Heart left ventricle (tissue), 16 donors: ENCODE results near the gene ZNF790. TPM values are rescaled to one million over a fixed set of nuclear protein-coding genes. Genes with fewer than 3 reads are reported as not detected.

ENCODE experiments used
- ATAC-seq, 4 donors: fragments of 200-7000 bp; cut with Tn5 transposase; one replicate each; pipeline ENCODE4 v1.9.1; 2020 to 2022; ENCODE audit warnings: moderate library complexity in 4 of 4, mild to moderate bottlenecking in 3 of 4, moderate number of reproducible peaks in 1 of 4
- DNase-seq, 5 donors: peaks; one replicate each; pipeline ENCODE4 v3.0.0-alpha.2; 2020
- H3K27ac ChIP-seq, 12 donors: fragments of 200-600 bp; sonication (generic) in 4 of 12; one replicate each; pipeline versions ENCODE4 v1.5.0 to v1.8.0; 2016 to 2022; ENCODE audit warnings: mild to moderate bottlenecking in 2 of 12
- H3K27me3 ChIP-seq, 9 donors: fragments of 200-600 bp; sonication (generic) in 2 of 9; one replicate each; pipeline versions ENCODE4 v1.5.1 to v1.8.0; 2016 to 2022; ENCODE audit warnings: mild to moderate bottlenecking in 3 of 9
- H3K36me3 ChIP-seq, 9 donors: fragments of 200-600 bp; sonication (generic) in 2 of 9; one replicate each; pipeline versions ENCODE4 v1.5.0 to v1.8.0; 2018 to 2022; ENCODE audit warnings: mild to moderate bottlenecking in 2 of 9
- H3K4me1 ChIP-seq, 12 donors: fragments of 200-600 bp; sonication (generic) in 4 of 12; one replicate each; pipeline versions ENCODE4 v1.5.0 to v1.8.0; 2016 to 2022; ENCODE audit warnings: mild to moderate bottlenecking in 3 of 12
- H3K4me3 ChIP-seq, 12 donors: fragments of 200-600 bp; sonication (generic) in 4 of 12; one replicate each; pipeline versions ENCODE4 v1.5.0 to v1.8.0; 2017 to 2022; ENCODE audit warnings: mild to moderate bottlenecking in 9 of 12, moderate library complexity in 4 of 12
- H3K9me3 ChIP-seq, 12 donors: fragments of 200-600 bp; sonication (generic) in 4 of 12; one replicate each; pipeline versions ENCODE4 v1.5.0 to v1.8.0; 2016 to 2022; ENCODE audit warnings: mild to moderate bottlenecking in 1 of 12
- CTCF ChIP-seq, 12 donors: fragments of 200-600 bp; sonication (generic) in 4 of 12; IDR thresholded peaks; one replicate each; pipeline versions ENCODE4 v1.5.0 to v1.8.0; 2018 to 2022; ENCODE audit warnings: antibody characterized with exemption in 12 of 12, mild to moderate bottlenecking in 5 of 12
- POLR2A ChIP-seq, 2 donors: fragments of 450-650 bp; IDR thresholded peaks; one replicate each; pipeline ENCODE4 v1.6.1; 2017; ENCODE audit warnings: antibody characterized with exemption in 2 of 2, mild to moderate bottlenecking in 2 of 2, moderate library complexity in 2 of 2
- WGBS, 4 donors: extraction: QIAGEN DNeasy Blood & Tissue Kit in 2 of 4; methylation state at CpG; one replicate each; pipeline versions ENCODE4 v1.1.5 to v1.1.7; 2013 to 2018; 5-methylcytosine and 5-hydroxymethylcytosine counted together
- intact Hi-C, 10 donors: fragments of 100-400 bp; cut with DNase I; formaldehyde crosslinking; loops; one replicate each; pipeline versions ENCODE4 v1.11.1 to v1.14.2; 2022
- polyA plus RNA-seq, 2 donors: library from polyadenylated mRNA; stranded (reverse); fragments of 200-250 nt; gene quantifications; one replicate each; pipeline ENCODE4 v1.2.3, GENCODE V29; 2013
- total RNA-seq, 9 donors: library from RNA; depleted of rRNA in 2 of 9; stranded (reverse); fragments of >200 nt in 2 of 9; fragmentation: NEBNext Ultra II Directional in 3 of 9; extraction: Animal tissue kit (Norgen Biotek cat#: 25700) in 3 of 9; gene quantifications; one replicate each; pipeline versions ENCODE4 v1.1.0 to v1.2.4, GENCODE V29; 2016 to 2023
- donor health status: ischemic (EF 13 %, LVEDD 7.1; RV severe dilation, severe dysfunction).
- donor health status: healthy with polysubstance abuse.
- donor health status: DM: no; HTN: yes; CAD: no.
- donor health status: DM: no; HTN: no; CAD: no.
- donor health status: ischemic (EF 25% LVEDD 6.9; RV normal size, moderate dysfunction).
- donor health status: ischemic (EF 25% LVEDD 5.7; RV mildly dilated, moderate dysfunction).
- donor health status: healthy.
- donor health status: DM: yes; HTN: yes; CAD: no.
- donor health status: ischemic (EF 35%, LVEDD 5.7; RV mildly dilated, moderate dysfunction).
- donor health status: nonischemic (EF 11% LVEDD 7.7; RV severe dilation, severe dysfunction).
- donor health status: DM: yes; HTN: yes; CAD: no.
- donor health status: PGD.
- donor health status: ischemic (EF 29% LVEDD 5.4; RV normal size, mild dysfunction).
- donor health status: nonischemic (EF 23%, LVEDD 6.1; RV moderate dilation, normal function).

Gene ZNF790
- total and polyA plus RNA-seq, 11 donors: 3.4 to 13.0 (median 7.7) TPM

- Histone ChIP-seq H3K9me3 (peaks cover 5 to 100% (median 100%) of the 10 kb centered on the region in 12 donors), H3K4me1 (no peaks in the 10 kb centered on the region), H3K27me3 (no peaks in the 10 kb centered on the region), H3K27ac (no peak overlapping the region), H3K36me3 (peaks cover 19 to 100% (median 59%) of the 10 kb centered on the region in 9 donors), H3K4me3 (no peak overlapping the region)
- 98 to 99% (median 98%) methylated on average over 7 of the region's 7 CpGs for WGBS, 4 donors
- intact Hi-C loops: loop anchor here in 2 of 10 donors (10.0 kb wide), 1 partner anchor 46 kb away; no protein-coding TSS in a partner anchor
- no peak for TF ChIP-seq CTCF (IDR thresholded peaks at IDR 0.05)
- no peak for TF ChIP-seq POLR2A (IDR thresholded peaks at IDR 0.05)
- ATAC-seq: no peak
- DNase-seq: no peak
Measured at GRCh38 chr19:36819130-36819630, 19.0 kb downstream of the ZNF790 start.

- no peak overlapping the region for H3K27ac ChIP-seq
- peaks cover 7 to 100% (median 75%) of the 10 kb centered on the region in 12 donors for H3K9me3 ChIP-seq
- TF ChIP-seq CTCF (IDR thresholded peaks at IDR 0.05) (no peak), POLR2A (IDR thresholded peaks at IDR 0.05) (no peak)
- H3K4me3 ChIP-seq: no peak overlapping the region
- peaks cover 0 to 91% (median 27%) of the 10 kb centered on the region in 9 donors for H3K36me3 ChIP-seq
- no peak for DNase-seq
- H3K4me1 ChIP-seq: no peaks in the 10 kb centered on the region
- ATAC-seq: no peak
- no peaks in the 10 kb centered on the region for H3K27me3 ChIP-seq
- intact Hi-C loops: no loop called here
Measured at GRCh38 chr19:36807029-36807428, 31.2 kb downstream of the ZNF790 start.

- WGBS, 4 donors: 94 to 97% (median 95%) methylated on average over 1 of the region's 1 CpG
- TF ChIP-seq CTCF (IDR thresholded peaks at IDR 0.05) (peak in 1 of 12 donors; percentile 38), POLR2A (IDR thresholded peaks at IDR 0.05) (no peak)
- Histone ChIP-seq H3K4me3 (no peak overlapping the region), H3K4me1 (no peaks in the 10 kb centered on the region), H3K27me3 (no peaks in the 10 kb centered on the region), H3K36me3 (peaks cover 0 to 92% (median 36%) of the 10 kb centered on the region in 9 donors), H3K27ac (no peak overlapping the region), H3K9me3 (peaks cover 2 to 99% (median 69%) of the 10 kb centered on the region in 12 donors)
- no peak for ATAC-seq
- intact Hi-C loops: no loop called here
- DNase-seq: no peak
Measured at GRCh38 chr19:36805364-36805763, 32.8 kb downstream of the ZNF790 start.

- Histone ChIP-seq H3K27ac (peak overlapping the region; percentile 4 to 88 (median 82)), H3K9me3 (peaks cover 0 to 81% (median 22%) of the 10 kb centered on the region in 12 donors), H3K4me3 (peak overlapping the region; percentile 66 to 96 (median 77)), H3K4me1 (peaks cover 0 to 16% (median 8%) of the 10 kb centered on the region in 12 donors), H3K27me3 (no peaks in the 10 kb centered on the region), H3K36me3 (peaks cover 0 to 39% (median 15%) of the 10 kb centered on the region in 9 donors)
- intact Hi-C loops: loop anchor here in 4 of 10 donors (2.0 to 10.0 kb wide), 4 partner anchors 25 to 57 kb away; partner anchors contain the start of genes ZNF345 (in 2 of the 4), ZNF790 (in 2 of the 4) and ZNF850 (in 2 of the 4)
- no peak for DNase-seq
- TF ChIP-seq POLR2A (IDR thresholded peaks at IDR 0.05): no peak
- no peak for TF ChIP-seq CTCF (IDR thresholded peaks at IDR 0.05)
- 0 to 1% (median 1%) methylated on average over 9 of the region's 9 CpGs for WGBS, 4 donors
- ATAC-seq: no peak
Measured at GRCh38 chr19:36797786-36798108, 40.4 kb downstream of the ZNF790 start.
